GM18867 (cell line): ENCODE results near the gene FBXL20.
"Not testable (repeated sequence)": the region's sequence is repeated elsewhere in the genome, so short reads cannot be mapped to it uniquely, and the experiment has no call there.

Experiments used
- ATAC-seq: cut with Tn5 transposase; IDR thresholded peaks from one replicate; pipeline ENCODE4 v1.9.1; 2021; ENCODE audit warnings: mild to moderate bottlenecking, moderate library complexity; ENCODE audit not compliant: unreplicated experiment

FBXL20 gene

DNA sequence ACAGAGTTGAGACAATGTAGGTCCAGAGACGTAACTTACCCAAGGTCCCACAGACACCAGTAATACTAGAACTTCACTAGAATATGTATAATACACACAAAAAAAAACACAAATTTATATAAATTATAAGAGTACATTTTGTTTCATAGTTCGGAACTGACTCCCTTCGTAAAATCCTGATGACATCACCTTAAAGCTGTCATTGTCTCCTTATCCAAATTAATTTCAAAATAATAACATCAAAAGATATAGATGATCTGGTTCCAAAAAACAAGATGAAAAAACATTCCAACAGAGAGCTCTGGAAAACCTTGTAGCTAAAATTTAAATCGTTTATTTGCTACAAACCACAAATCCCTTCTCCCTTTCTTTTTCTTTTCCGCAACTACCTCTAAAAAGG lies 10.0 kb downstream of the FBXL20 start:
- no peak for ATAC-seq

DNA sequence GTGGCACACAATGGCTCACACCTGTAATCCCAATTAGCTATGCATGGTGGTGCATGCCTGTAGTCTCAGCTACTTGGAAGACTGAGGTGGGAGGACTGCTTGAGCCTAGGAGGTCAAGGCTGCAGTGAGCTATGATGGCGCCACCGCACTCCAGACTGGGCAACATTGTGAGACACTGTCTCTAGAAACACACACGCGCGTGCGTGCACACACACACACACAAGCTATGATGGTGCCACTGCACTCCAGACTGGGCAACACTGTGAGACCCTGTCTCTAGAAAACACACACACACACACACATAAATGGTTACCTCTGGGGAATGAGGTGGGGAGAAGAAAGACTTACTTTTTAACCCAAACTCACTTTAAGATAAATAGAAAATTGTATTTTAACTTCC lies 16.4 kb downstream of the FBXL20 start:
- ATAC-seq: no peak

DNA sequence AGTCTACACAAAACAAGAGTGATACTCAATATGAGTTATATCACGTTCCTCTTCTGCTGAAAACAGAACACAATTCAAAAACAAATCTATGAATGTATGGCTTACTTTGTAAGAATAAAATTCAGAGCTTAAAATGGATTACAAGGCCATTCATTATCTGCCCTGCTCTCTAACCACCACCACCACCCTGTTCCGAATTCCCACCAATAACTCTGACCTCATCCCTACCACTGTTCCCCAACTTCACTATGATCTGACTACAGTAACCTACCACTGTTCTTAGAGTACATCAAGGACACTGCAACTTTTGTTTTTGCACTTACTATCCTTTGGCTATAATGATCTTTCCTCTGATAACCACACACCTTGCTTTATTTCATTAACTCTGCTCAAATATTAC lies 21.3 kb downstream of the FBXL20 start:
- no peak for ATAC-seq

DNA sequence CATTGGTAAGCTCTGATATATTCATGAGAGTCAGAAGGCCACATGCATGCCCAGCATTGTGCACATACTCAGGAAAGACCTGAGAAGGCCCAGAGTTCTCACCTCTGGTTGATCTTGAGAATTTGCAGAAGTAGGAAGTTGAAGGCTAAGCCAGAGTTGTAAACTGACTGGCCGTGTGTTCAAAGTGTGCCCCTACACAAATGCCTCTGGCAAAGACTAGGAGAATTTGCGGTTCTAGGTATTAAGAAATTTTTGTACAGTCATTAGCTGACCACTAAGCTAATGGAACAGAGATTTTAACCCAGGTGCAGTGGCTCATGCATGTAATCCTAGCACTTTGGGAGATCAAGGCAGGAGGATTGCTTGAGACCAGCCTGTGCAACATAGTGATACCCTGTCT lies 25.0 kb downstream of the FBXL20 start:
- no peak for ATAC-seq

DNA sequence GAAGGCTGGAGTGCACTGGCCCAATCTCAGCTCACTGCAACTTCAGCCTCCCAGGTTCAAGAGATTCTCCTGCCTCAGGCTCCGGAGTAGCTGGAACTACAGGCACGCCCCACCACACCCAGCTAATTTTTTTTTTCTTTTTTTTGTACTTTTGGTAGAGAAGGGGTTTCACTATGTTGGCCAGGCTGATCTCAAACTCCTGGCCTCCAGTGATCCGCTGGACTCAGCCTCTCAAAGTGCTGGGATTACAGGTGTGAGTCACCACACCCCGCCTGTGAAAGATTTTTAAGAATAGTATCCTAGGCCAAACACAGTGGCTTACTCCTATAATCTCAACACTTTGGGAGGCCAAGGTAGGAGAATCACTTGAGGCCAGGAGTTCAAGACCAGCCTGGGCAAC lies 33.6 kb downstream of the FBXL20 start:
- ATAC-seq: not testable (repeated sequence)

DNA sequence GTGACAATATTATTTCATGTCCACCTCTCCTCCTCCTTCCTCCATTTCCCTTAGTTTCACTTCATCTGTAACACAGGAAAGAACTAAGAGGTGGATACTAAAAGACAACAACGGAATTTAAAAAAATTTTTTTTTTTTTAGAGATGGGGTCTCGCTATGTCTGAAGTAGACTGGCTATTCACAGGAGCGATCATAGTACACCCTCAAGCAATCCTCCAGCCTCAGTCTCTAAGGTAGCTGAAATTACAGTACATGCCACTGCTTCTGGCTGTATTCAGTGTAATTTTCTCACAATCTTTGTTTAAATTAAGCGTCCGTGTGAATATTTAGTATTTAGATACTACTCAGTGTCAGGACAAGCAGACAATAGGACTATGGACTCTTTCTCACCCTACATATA lies 35.6 kb downstream of the FBXL20 start:
- no peak for ATAC-seq

DNA sequence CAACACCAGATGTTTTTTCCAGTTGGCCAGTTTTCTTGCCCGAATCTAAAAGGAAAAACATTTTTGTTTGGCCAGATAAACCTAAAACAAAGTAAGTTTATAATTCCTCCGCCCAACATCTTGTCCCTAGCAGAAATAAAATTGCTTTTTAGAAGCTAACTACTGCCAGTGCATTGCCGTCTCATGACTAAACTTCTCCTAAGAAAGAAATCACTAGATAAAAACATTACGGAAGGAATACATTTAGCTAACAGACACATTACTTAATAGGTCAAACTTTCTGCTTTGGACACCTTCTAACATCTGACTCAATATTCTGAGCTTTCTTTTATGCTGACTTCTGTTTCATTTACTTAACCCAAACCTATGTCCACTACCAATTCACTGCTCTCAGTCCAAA lies 36.2 kb downstream of the FBXL20 start:
- ATAC-seq: no peak

DNA sequence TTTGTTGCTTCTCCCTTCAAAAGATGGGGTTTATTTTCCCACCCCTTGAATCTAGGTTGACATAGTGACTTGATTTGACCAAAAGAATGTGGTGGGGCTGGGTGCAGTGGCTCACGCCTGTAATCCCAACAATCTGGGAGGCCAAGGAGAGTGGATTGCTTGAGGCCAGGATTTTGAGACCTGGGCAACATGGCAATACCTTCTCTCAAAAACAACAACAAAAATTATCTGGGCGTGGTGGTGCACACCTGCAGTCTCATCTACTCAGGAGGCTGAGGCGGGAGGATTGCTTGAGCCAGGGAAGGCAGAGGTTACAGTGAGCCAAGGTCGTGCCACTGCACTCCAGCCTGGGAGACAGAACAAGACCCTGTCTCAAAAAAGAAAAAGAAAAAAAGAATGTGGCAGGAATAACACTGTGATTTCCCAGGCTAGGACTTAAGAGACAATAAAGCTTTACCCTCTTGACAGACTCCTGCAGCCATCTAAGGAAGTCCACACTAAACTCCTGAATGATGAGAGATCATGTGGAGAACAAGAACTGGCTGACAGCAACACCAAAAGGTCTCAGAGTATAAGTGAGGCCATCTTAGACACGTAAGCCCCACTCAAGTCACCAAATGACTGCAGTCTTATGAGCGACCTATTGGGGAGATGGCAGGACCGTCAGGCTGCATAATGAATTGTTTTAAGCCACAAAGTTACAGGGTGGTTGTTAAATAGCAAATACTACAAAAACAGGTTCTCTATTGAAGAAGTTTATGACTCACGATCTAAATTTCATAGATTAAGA lies 37.0 kb downstream of the FBXL20 start:
- no peak for ATAC-seq

DNA sequence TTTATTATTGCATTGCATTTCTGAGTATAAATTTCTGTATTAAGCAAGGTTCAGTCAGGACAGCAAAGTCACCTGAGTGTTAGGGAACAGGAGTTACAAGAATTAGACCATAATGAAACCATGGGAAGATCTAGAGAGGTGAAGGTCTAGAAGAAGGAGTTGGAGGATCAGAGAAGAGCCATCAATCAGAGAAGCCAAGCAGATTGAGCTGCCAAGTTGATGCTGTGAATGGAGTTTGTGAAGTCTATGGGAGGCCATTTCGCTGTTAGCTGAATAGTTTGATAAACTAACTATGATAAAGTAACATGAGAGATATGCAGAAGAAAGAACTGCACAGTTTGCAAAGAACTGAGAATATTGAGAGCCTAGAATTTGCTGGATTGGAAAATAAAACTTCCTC lies 40.4 kb downstream of the FBXL20 start:
- ATAC-seq: no peak

DNA sequence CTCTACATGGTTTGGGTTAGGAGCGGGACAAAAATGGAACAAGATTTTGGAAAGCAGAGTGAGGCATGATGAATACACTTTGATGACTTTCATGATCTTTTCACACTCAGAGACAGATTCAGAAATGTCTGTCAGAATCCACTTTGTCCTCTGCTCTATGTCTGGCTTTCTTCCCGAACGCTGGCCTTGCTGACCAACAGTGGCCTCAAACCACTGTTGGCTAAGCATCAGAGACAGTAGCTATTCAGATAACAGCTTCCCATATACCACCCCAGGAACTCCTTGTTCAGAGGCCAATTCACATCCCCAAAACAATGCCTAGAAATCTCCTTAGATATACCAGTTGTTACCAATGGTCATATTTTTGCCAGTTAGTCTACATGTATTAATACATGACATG lies 40.9 kb downstream of the FBXL20 start:
- no peak for ATAC-seq

DNA sequence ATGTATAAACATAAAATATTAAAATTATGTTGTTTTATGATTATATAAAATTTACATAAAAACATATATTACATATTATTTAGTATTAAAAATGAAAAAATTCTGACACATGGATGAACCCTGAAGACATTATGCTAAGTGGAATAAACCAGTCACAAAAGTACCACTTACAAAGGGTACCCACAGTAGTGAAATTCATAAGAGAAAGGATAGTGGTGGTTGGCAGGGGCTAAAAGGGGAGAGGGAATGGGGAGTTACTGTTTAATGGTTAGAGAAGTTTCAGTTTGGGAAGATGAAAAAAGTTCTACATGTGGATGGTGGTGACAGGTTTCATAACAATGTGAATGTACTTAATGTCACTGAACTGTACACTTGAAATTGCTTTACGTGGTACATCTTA lies 41.4 kb downstream of the FBXL20 start:
- no peak for ATAC-seq

DNA sequence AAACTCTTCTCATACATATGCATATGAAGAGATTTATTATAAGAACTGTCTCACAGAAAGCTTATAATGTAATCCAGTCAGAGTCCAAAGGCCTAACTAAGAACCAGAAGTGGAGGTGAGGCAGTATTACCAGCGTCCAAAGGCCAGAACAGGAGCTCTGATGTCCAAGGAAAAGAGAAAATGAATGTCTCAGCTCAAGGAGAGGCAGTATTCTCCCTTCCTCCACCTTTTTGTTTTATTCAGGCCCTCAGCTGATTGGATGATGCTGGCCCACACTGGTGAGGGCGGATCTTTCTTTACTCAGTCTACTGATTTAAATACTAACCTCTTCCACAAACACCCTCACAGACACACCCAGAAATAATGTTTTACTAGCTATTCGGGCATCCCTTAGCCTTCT lies 43.4 kb downstream of the FBXL20 start:
- no peak for ATAC-seq

DNA sequence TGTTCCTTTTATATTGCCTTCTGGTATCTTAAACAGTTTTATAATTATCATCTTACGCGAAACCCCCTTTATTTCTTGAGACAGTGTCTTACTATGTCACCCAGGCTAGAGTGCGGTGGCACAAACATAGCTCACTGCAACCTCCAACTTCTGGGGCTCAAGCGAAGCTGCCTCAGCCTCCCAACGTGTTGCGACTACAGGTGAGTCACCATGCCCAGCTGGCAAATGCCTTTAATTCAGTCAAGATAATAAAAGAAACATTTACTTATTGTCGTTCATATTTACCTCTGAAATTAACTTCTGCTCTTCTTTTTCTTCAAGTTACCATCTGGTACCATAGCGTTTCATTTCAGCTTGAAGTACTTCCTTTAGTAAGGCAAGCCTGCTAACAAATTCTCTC lies 43.9 kb downstream of the FBXL20 start:
- no peak for ATAC-seq

DNA sequence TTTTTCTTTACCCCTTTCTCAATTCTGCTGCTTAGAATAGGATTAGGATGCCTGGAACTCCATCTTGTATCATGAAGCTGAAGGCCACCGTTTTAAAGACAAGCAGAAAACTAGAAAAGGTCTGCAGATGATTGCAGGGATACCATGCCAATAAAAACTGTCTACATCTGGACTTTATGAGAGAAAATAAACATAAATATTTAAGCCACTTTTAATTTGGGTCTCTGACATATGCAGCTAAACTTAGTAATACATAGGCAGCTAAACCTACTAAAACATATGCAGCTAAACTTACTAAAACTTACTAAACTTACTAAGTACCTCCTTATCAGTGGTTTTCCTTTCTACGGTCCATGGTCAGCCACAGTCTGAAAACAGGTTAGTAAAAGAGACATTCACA lies 48.4 kb downstream of the FBXL20 start:
- ATAC-seq: no peak

DNA sequence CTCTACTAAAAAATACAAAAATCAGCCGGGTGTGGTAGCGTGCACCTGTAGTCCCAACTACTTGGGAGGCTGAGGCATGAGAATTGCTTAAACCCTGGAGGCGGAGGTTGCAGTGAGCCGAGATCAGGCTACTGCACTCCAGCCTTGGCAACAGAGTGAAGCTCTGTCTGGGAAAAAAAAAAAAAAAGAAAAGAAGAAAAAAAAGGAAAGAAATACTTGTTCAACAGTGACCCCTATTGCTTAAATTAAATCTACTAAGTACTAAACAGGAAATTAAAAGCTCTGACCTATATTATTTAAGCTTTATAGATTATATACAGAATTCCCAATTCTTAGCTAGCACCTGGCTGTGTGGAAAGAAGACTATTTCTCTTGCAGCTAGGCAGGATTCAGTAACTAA lies 48.9 kb downstream of the FBXL20 start:
- no peak for ATAC-seq

DNA sequence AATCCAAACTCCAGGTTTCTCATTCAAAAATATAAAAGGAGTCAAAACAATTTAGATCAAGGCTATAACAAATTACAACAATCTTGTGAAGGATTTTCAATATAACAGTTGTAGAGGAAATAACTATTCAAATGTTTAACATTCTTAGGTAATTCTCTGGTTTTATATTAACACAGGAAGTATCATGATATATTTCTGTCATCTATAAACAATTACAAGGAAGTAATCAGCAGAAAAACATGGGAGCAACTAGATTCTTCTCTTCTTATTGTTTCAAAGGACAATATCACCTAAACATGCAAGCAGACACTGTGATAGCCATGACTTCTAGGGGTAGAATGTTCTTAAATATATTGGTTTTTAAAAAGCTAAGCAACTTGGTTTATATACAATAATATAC lies 49.9 kb downstream of the FBXL20 start:
- ATAC-seq: no peak

DNA sequence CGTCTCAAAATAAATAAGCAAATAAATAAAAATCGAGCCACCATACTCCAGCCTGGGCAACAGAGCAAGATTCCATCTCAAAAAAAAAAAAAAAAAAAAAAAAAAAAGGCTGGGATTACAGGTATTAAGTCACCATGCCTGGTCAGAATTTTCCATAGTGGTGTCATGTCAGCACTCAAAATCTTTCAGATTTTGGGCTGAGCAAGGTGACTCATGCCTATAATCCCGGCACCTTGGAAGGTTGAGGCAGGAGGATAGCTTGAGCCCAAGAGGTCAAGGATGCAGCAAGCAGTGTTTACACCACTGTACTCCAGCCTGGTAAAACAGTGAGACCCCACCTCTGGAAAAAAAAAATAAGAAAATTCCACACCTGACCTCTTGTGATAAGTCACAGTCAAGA lies 52.2 kb downstream of the FBXL20 start:
- no peak for ATAC-seq

DNA sequence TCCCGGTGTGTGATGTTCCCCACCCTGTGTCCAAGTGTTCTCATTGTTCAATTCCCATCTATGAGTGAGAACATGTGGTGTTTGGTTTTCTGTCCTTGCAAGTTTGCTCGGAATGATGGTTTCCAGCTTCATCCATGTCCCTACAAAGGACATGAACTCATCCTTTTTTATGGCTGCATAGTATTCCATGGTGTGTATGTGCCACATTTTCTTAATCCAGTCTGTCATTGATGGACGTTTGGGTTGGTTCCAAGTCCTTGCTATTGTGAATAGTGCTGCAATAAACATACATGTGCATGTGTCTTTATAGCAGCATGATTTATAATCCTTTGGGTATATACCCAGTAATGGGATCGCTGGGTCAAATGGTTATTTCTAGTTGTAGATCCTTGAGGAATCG lies 54.6 kb downstream of the FBXL20 start:
- not testable (repeated sequence) for ATAC-seq

DNA sequence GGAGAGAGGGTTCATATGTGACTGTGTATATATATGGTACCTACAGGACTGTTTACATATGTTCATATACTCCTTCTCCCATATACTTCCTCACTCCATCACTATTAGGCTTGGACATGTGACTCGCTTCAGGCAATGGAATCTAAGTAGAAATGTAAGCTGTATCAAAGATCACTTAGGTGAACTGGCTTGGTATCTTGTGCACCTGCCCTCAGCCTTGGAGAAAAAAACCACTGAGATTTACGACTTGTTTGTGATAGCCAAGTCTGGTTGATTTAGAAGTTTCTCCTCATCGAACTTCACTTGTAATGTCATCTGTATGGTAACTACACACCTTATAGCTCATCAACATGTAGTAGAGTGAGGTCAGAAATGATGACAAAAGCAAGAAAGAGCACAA lies 59.9 kb downstream of the FBXL20 start:
- ATAC-seq: no peak

DNA sequence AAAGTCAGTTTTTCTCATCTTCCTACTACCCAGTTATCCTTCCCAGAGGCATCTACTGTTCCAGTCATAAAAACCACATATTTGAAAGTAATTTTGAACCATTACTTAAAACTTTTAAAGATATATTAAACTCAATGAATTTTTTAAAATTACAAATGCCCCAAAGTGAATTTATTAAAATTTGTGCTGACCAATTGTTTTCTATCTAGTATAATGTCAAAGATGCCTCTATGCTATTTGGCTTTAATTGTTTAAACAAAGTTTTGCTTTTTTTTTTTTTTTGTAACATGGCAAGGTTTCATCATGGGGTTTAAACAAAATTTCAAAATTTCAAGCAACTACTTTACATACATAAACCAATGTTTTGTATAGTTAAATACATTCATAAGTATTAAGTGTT lies 60.7 kb downstream of the FBXL20 start:
- ATAC-seq: no peak

DNA sequence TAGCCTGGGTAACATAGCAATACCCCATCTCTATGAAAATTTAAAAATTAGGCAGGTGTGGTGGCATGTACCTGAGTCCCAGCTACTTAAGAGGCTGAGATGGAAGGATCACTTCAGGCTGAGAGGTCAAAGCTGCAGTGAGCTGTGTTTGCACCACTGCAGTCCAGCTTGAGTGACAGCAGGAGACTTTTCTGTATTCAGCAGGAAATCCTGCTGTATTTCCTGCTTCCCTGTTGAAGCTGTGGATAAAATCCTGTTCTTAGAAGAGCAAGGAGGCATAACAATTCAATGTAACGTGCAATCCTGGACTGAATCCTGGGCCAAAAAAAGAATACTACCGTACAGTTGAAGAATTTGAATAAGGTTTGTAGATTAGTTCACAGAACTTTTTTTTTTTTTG lies 62.2 kb downstream of the FBXL20 start:
- ATAC-seq: no peak

DNA sequence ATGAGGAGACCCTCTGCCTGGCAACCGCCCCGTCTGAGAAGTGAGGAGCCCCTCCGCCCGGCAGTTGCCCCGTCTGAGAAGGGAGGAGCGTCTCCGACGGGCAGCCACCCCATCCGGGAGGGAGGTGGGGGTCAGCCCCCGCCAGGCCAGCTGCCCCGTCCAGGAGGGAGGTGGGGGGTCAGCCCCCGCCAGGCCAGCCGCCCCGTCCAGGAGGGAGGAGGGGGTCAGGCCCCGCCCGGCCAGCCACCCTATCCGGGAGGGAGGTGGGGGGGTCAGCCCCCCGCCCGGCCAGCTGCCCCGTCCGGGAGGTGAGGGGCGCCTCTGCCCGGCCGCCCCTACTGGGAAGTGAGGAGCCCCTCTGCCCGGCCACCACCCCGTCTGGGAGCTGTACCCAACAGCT lies 63.8 kb downstream of the FBXL20 start:
- not testable (repeated sequence) for ATAC-seq

DNA sequence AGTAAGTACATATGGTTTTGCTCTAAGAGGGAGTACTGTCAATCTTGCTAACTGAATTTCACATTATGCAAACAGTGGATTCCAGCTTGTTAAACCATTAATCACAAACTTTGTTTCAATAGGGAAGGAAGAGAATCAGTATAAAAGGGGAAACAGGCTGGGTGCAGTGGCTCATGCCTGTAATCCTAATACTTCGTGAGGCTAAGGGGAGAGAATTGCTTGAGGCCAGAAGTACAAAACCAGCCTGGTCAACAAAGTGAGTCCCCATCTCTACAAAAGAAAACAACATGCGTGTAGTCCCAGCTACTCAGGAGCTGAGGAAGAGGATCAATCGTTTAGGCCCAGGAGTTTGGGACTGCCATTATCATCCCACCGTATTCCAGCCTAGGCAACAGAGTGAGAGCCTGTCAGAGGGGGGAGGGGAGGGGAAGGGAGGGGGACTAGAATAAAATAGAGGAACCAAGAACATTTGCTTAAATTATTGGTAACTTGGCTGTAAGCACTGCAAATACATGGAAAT lies 65.7 kb downstream of the FBXL20 start:
- ATAC-seq: no peak
